ENCODE measurements around the gene AP2A1.

The AP2A1 gene

DNA sequence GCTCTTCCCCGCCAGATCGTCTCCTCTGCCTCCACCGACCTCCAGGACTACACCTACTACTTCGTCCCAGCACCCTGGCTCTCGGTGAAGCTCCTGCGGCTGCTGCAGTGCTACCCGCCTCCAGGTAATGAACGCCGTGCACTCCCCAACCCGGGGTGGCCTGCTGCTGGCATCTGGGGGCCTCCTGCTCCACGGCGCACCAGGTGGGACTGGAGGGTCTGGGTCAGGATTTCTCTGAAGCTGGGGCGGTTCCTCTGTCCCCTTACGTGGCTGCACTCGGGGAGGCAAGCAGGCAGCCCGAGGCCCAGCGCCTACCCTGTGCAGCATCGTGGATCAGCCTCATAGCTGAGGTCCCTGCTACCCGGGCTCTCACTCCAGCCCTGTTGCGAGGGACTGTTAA lies 28.8 kb downstream of the AP2A1 start:
- DNase-seq = no peak

DNA sequence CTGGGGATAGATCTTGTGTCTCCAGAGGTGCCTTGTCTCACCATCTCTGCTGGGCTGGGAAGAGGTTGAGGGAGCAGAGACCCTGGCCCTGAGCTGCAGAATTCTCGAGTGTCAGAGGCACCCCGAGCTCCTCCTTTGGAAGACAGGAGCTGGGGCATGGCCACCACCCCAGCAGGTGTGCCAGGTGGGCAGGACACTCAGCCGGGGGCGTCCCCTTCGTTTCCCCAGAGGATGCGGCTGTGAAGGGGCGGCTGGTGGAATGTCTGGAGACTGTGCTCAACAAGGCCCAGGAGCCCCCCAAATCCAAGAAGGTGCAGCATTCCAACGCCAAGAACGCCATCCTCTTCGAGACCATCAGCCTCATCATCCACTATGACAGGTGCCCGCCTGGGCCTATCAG lies 31.8 kb downstream of the AP2A1 start:
- no peak for DNase-seq

GRCh38 chr19:49799271-49799797 lies 32.5 kb downstream of the AP2A1 start:
- no peak for DNase-seq

GRCh38 chr19:49799798-49800376 lies 33.1 kb downstream of the AP2A1 start:
- DNase-seq = no peak

GRCh38 chr19:49800771-49801170 lies 34.0 kb downstream of the AP2A1 start:
- no peak for DNase-seq

DNA sequence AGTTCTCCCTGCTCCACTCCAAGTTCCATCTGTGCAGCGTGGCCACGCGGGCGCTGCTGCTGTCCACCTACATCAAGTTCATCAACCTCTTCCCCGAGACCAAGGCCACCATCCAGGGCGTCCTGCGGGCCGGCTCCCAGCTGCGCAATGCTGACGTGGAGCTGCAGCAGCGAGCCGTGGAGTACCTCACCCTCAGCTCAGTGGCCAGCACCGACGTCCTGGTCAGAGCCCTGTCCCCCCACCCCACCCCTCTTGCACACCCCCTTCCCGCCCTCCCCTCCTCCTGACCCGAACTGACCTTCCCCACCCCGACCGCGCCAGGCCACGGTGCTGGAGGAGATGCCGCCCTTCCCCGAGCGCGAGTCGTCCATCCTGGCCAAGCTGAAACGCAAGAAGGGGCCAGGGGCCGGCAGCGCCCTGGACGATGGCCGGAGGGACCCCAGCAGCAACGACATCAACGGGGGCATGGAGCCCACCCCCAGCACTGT lies 34.6 kb downstream of the AP2A1 start:
- no peak for DNase-seq

- DNase-seq = peak; percentile 62
These were observed 35.3 kb downstream of the AP2A1 start for GRCh38 chr19:49801966-49802661.

DNA sequence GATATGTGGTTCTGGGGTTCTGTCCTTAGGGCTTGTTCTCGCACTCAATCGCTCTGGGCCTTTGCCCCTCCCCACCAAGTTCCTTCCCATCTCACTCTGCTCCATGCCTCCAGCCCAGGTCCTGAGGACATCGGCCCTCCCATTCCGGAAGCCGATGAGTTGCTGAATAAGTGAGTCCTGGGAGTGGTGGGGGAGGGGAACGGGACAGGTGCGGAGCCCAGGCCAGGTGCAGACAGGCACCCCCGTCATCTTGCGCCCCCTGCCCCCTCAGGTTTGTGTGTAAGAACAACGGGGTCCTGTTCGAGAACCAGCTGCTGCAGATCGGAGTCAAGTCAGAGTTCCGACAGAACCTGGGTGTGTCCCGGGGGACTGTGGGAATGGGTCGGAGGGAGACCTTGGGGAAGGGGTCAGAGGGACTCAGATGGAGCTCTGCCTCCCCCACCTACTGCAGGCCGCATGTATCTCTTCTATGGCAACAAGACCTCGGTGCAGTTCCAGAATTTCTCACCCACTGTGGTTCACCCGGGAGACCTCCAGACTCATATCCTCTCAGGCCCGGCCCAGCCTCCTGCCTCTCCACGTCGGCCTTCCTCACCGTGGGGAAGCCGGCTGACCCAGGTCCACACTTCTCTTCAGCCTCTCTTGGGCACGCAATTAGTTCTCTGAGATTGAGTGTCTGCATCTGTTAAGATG lies 36.2 kb downstream of the AP2A1 start:
- no peak for DNase-seq

DNA sequence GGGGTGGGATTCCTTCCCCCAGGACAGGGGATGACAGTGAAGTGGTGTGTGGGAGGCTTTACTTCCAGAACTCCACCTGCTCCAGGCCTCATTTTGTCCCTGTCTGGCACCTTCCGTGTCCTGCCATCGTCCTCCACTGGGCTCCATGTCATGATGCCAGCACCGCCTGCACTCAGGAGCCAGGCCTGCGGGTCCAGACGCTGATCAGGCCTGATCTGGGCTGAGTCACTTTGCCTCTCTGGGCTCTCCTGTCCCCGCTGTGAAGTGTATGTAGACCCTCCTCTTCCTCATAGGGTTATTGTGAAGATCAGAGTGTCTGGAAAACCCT lies 36.7 kb downstream of the AP2A1 start:
- no peak for DNase-seq

- DNase-seq = no peak
These were observed 39.2 kb downstream of the AP2A1 start for GRCh38 chr19:49805822-49806619.

DNA sequence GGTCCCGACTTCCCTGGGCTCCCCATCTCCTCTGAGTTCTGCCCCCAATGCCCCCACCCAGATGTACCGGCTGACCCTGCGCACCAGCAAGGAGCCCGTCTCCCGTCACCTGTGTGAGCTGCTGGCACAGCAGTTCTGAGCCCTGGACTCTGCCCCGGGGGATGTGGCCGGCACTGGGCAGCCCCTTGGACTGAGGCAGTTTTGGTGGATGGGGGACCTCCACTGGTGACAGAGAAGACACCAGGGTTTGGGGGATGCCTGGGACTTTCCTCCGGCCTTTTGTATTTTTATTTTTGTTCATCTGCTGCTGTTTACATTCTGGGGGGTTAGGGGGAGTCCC lies 39.8 kb downstream of the AP2A1 start:
- DNase-seq = no peak

GRCh38 chr19:49807058-49807903 lies 40.5 kb downstream of the AP2A1 start:
- no peak for DNase-seq

DNA sequence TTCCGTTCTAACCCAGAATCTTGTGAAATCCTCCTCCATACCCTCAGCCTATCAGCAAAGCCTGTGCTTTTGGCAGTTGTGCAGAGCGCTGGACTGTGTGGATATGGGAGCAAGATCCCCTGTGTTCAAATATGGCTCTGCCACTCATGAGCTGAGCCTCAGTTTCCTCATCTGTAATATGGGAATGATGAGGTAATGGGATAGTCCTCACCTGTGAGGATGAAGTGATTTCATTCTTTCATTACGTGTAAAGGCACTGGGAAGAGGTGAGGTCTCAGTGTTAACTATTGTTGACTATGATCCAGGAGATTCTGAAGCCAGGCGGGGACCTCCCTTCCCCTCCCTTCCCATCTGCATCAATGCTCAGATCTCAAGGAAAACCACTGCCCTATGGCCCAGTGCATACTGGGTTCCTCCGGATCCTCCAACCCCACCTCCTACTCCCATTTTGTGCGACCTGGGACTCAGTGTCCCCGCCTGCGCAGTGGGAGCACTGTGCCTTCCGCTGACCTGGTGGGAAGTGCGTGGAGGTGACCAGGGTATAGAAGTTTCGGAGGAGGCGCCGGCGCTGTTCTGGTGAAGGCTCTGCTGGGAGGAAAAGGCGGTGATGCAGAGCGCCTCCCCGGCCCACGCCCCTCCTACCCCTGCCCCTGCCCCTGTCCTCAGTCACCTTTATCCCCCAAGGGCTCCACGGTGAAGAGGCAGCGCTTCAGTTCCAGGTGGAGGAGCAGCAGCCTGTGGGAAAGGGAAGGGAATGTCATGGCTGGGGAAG lies 41.3 kb downstream of the AP2A1 start:
- DNase-seq = no peak

- DNase-seq = peak; percentile 87
These were observed 41.9 kb downstream of the AP2A1 start for GRCh38 chr19:49808711-49809159.

GRCh38 chr19:49809160-49809940 lies 42.5 kb downstream of the AP2A1 start:
- DNase-seq = no peak

GRCh38 chr19:49809941-49810389 lies 43.2 kb downstream of the AP2A1 start:
- DNase-seq = no peak

GRCh38 chr19:49811328-49811727 lies 44.5 kb downstream of the AP2A1 start:
- DNase-seq = no peak

GRCh38 chr19:49812452-49812996 lies 45.7 kb downstream of the AP2A1 start:
- DNase-seq = no peak

DNA sequence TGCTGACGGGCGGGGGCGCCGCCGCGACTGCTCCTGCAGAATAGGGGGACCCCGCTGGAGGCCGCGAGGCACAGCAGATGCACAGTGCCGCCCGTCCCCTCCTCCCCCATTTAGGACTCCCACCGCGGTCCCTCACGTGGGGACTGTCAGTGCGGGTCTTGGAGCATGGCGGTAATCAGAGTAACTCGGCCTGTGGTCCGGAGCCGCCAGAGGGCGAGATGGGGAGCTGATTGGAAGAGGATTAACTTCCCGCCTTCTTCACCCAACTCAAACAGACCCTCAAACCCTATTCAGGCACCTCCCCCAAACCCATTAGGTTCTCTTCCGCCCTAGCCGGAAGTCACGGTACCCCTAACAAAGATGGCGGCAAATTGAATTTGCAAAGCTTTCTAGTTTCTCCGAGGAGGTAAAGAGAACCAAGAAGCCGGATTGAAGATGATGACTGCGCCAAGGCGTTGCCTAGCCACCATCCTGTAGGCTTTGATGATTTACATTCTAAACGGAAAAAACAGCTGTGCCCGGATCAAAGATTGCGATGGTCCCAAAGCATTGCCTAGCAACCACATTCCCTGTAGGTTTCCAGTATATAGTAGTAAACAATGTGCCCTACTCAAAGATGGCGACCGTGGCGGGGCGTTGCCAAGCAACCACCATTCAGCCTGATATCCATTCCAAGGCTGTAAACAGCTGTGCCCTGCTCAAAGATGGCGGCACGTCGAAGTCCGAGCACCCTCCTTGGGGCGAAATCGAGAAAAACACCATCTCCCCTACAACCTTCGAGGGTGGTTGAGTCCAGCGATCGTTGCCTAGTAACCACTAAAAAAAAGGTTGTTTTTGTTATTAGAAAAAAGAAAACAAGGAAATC lies 46.4 kb downstream of the AP2A1 start, which contains the start of gene FUZ:
Gene FUZ, minus strand, starts transcription at position 296 of the 865 bp plus-strand sequence. Its CDS starts 186 bp downstream, at position 110.
- no peak for DNase-seq

Data from NCI-H1048 (cell line).